ENCODE data around the gene RBM33. TPM values are rescaled to one million over a fixed set of nuclear protein-coding genes. Genes with fewer than 3 reads are reported as not detected.

Gene RBM33
- total RNA-seq, 1 experiment from 2014 or later = 61.1 TPM

- intact Hi-C loops (cut with micrococcal nuclease; ENCODE audit: unreplicated experiment) (no loop called here), in situ Hi-C loops (cut with HindIII; ENCODE audit: low pct_unique_long_range_greater_than_20kb, low sequenced_read_pairs) (loop anchor here (5.0 kb wide), 1 partner anchor 63 kb away; no protein-coding TSS in a partner anchor)
- no TSS peak for BruUV-seq (replicated peaks)
- Histone ChIP-seq H3K4me1 (ENCODE audit: control insufficient read depth, insufficient read depth, low read length) (peaks cover 11% of the 10 kb centered on the region; the same call in 1 of the 2 replicates), H3K36me3 (ENCODE audit: control insufficient read depth, insufficient read depth, low read length) (peaks cover 3% of the 10 kb centered on the region), H3K4me3 (ENCODE audit: low read depth in 2 of 2, low read length in 2 of 2) (peak overlapping the region; percentile 87 to 99), H3K27ac (ENCODE audit: low read length) (peak overlapping the region; percentile 96), H3K9me3 (ENCODE audit: control insufficient read depth, insufficient read depth, low read depth, low read length) (peaks cover 24% of the 10 kb centered on the region), H3K27me3 (ENCODE audit: control insufficient read depth, insufficient read depth, low read length) (no peaks in the 10 kb centered on the region)
- CTCF ChIA-PET = no interaction called here
- peak; percentile 70 for ATAC-seq
- no peak for DNase-seq (ENCODE audit: low read depth, low spot score)
- TF ChIP-seq TCF7L2 (IDR thresholded peaks at IDR 0.05; ENCODE audit: low read depth, low read length) (no peak), SIN3A (IDR thresholded peaks at IDR 0.05; ENCODE audit: borderline replicate concordance, insufficient read depth, low read depth, low read length) (no peak), POLR2AphosphoS5 (IDR thresholded peaks at IDR 0.05; ENCODE audit: low read depth, low read length) (no peak)
- TF ChIP-seq, protein P1, sequence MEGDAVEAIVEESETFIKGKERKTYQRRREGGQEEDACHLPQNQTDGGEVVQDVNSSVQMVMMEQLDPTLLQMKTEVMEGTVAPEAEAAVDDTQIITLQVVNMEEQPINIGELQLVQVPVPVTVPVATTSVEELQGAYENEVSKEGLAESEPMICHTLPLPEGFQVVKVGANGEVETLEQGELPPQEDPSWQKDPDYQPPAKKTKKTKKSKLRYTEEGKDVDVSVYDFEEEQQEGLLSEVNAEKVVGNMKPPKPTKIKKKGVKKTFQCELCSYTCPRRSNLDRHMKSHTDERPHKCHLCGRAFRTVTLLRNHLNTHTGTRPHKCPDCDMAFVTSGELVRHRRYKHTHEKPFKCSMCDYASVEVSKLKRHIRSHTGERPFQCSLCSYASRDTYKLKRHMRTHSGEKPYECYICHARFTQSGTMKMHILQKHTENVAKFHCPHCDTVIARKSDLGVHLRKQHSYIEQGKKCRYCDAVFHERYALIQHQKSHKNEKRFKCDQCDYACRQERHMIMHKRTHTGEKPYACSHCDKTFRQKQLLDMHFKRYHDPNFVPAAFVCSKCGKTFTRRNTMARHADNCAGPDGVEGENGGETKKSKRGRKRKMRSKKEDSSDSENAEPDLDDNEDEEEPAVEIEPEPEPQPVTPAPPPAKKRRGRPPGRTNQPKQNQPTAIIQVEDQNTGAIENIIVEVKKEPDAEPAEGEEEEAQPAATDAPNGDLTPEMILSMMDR (IDR thresholded peaks at IDR 0.05) = no peak
- POLR2A ChIA-PET = no interaction called here
Measured at GRCh38 chr7:155644971-155645509, 579 bp downstream of the RBM33 start.

DNA sequence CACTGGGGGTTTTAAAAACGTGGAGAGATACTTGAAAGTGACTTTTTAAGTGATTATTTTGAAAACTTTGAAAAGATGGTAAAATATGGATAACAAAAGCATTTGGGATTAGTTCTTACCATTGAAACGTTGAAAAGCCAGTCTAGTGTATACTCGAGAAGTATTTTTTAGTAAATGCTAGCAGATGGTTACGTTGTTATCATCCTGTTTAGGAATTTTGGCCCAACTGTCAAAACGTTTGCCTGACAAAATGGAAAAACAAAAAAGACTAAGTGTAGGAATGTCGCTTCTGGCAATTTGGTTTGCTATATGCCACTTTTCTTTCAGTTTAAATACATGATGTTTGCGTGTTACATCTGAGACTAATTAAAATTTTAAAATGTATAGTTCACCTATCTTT is 1.2 kb downstream of the RBM33 start:
- Histone ChIP-seq H3K27ac (ENCODE audit: low read length) (peak overlapping the region; percentile 96), H3K4me3 (ENCODE audit: low read depth in 2 of 2, low read length in 2 of 2) (peak overlapping the region; percentile 87 to 99), H3K4me1 (ENCODE audit: control insufficient read depth, insufficient read depth, low read length) (peaks cover 11% of the 10 kb centered on the region; the same call in 1 of the 2 replicates), H3K27me3 (ENCODE audit: control insufficient read depth, insufficient read depth, low read length) (no peaks in the 10 kb centered on the region), H3K9me3 (ENCODE audit: control insufficient read depth, insufficient read depth, low read depth, low read length) (peaks cover 24% of the 10 kb centered on the region), H3K36me3 (ENCODE audit: control insufficient read depth, insufficient read depth, low read length) (peaks cover 3% of the 10 kb centered on the region)
- intact Hi-C loops (cut with micrococcal nuclease; ENCODE audit: unreplicated experiment) (no loop called here), in situ Hi-C loops (cut with HindIII; ENCODE audit: low pct_unique_long_range_greater_than_20kb, low sequenced_read_pairs) (no loop called here)
- TF ChIP-seq, protein P1 (IDR thresholded peaks at IDR 0.05) = no peak
- TF ChIP-seq TCF7L2 (IDR thresholded peaks at IDR 0.05; ENCODE audit: low read depth, low read length) (no peak), SIN3A (IDR thresholded peaks at IDR 0.05; ENCODE audit: borderline replicate concordance, insufficient read depth, low read depth, low read length) (no peak), POLR2AphosphoS5 (IDR thresholded peaks at IDR 0.05; ENCODE audit: low read depth, low read length) (no peak)
- TF ChIP-seq, protein P2, sequence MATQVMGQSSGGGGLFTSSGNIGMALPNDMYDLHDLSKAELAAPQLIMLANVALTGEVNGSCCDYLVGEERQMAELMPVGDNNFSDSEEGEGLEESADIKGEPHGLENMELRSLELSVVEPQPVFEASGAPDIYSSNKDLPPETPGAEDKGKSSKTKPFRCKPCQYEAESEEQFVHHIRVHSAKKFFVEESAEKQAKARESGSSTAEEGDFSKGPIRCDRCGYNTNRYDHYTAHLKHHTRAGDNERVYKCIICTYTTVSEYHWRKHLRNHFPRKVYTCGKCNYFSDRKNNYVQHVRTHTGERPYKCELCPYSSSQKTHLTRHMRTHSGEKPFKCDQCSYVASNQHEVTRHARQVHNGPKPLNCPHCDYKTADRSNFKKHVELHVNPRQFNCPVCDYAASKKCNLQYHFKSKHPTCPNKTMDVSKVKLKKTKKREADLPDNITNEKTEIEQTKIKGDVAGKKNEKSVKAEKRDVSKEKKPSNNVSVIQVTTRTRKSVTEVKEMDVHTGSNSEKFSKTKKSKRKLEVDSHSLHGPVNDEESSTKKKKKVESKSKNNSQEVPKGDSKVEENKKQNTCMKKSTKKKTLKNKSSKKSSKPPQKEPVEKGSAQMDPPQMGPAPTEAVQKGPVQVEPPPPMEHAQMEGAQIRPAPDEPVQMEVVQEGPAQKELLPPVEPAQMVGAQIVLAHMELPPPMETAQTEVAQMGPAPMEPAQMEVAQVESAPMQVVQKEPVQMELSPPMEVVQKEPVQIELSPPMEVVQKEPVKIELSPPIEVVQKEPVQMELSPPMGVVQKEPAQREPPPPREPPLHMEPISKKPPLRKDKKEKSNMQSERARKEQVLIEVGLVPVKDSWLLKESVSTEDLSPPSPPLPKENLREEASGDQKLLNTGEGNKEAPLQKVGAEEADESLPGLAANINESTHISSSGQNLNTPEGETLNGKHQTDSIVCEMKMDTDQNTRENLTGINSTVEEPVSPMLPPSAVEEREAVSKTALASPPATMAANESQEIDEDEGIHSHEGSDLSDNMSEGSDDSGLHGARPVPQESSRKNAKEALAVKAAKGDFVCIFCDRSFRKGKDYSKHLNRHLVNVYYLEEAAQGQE (IDR thresholded peaks at IDR 0.05; ENCODE audit: insufficient read depth in 1 of 2, low read depth in 2 of 2, low read length in 1 of 2) = no peak
- CTCF ChIA-PET = no interaction called here
- BruUV-seq (replicated peaks) = no TSS peak
- DNase-seq (ENCODE audit: low read depth, low spot score) = no peak
- no peak for ATAC-seq
- POLR2A ChIA-PET = no interaction called here
